Activated CD4-positive, CD25-positive, alpha-beta regulatory T cell treated with anti-CD3 and anti-CD28 coated beads, Interleukin-2, amount 50 U/mL, for 24 hours (primary cell): ENCODE results near the gene TP73.

Source experiments
- ATAC-seq, 2 donors: fragments of 150-1000 bp; cut with Tn5 transposase; one replicate each; pipeline ENCODE4 v1.10.0; 2021; ENCODE audit warnings: mild to moderate bottlenecking in 1 of 2, moderate library complexity in 1 of 2

The TP73 gene

GRCh38 chr1:3711381-3711779 lies 59.1 kb downstream of the TP73 start:
- ATAC-seq: no peak

GRCh38 chr1:3711780-3712451 lies 59.6 kb downstream of the TP73 start:
- ATAC-seq: no peak

- no peak for ATAC-seq
Measured at GRCh38 chr1:3712573-3713535, 60.5 kb downstream of the TP73 start.

GRCh38 chr1:3713840-3714239 lies 61.5 kb downstream of the TP73 start:
- no peak for ATAC-seq

DNA sequence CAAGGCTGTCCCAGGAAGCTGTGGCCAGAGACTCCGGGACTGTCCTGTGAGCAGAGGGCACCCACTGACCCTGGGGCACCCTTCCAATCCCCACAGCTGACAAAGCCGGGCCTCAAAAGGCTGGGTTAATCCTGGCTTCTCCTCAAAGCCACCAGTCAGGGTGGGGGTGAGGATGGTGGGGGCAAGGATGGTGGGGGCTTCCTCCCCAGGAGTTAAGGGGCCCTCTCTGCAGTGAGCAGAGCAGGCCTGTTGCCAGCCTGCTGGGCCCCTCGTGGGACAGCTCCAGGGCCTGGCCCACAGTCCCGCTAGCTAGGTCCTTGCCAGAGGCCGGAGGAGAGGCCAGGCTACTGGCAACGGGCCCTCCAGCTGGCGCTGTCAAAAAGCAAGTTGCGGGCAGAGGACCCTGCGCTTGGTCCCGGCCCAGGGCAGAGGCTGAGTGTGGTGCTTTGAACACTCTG lies 62.0 kb downstream of the TP73 start:
- no peak for ATAC-seq

DNA sequence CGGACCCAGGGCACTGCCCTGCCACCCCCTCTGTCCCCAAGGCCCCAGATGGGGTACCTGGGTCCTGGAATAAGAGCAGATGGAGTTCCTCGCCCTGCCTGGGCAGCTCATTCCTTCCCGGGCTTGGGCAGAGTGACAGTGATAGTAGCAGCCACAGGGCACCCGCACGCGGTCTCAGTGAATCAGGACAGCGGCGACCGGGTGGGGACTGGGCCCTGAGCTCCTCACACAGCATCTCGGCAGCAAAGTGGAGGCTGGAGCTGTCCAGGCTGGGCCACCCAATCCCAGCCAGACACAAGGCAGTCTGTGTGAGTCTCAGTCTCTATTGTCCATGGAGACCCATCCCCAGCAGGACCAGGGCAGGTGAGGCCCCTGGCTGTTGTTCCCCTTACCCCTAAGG lies 62.5 kb downstream of the TP73 start:
- ATAC-seq: no peak

DNA sequence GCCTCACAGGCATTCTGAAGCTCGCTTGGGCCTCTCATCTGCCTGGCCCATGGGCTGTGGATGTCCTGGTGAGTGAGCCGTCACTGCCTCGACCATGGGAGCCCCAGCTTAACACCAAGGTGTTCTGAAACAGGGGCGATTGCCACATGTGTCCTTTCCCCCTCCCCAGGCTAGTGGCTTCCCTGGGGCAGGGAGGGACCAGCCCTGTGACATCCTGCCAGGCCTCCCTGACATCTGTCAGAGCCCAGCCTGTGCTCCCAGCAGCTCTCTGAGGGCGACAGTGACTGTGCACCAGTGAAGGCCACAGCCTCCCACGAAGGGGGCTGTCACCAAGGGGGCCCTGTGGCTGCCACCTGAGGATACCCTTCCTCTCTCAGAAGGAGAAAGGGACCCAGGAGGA lies 64.0 kb downstream of the TP73 start:
- ATAC-seq: no peak

DNA sequence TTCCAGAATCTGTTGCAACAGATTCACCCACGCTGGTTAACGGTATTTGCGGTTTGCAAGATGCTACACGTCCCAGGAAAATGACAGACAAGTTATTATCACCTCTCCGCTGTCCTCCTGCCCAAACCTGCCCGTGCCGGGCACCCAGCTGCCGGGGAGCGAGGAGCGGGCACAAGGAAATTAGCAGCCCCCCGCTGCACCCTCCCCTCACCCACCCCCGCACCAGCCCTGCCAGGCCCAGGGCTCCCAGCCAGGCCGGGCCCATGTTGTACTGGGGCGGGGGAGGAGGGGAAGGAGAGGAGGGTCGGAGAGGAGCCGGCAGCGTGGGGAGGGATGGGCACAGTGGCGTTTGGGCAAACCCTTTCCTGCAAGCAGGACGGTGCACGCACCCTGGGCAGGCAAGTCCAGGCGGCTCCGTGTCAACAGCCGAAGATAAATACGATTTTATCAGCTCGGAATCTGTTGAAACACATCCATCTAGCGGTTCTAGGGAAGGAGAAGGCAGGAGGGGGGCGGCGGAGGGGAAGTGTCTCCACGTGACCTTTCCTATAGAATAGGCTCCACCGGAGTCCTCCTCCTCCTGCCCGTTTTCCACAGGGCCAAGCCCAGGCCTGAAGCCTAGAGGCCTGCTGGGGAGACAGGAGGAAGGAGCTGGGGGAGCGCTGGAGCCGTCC lies 64.9 kb downstream of the TP73 start:
- ATAC-seq: no peak

GRCh38 chr1:3717715-3718601 lies 65.6 kb downstream of the TP73 start:
- ATAC-seq: peak in 1 of 2 donors; percentile 35

DNA sequence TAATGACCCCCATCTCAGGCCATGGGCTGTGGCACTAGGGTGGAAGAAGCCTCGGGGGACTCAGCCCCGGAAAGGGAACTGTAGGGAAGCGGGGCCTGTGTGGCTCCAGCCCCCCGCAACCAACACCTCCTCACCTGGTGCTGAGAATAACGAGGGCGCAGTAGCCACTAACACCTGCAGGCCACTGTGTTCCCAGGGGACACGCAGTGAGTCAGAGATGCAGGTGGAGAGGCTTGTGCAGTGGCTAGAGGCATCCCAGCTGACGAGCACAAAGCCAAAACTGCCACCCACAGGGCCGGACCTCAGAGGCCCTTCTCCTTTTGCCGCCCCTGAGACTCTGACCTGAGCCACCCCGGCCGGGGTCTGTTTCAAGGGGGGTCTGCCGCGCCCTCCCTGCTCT lies 66.4 kb downstream of the TP73 start:
- no peak for ATAC-seq

DNA sequence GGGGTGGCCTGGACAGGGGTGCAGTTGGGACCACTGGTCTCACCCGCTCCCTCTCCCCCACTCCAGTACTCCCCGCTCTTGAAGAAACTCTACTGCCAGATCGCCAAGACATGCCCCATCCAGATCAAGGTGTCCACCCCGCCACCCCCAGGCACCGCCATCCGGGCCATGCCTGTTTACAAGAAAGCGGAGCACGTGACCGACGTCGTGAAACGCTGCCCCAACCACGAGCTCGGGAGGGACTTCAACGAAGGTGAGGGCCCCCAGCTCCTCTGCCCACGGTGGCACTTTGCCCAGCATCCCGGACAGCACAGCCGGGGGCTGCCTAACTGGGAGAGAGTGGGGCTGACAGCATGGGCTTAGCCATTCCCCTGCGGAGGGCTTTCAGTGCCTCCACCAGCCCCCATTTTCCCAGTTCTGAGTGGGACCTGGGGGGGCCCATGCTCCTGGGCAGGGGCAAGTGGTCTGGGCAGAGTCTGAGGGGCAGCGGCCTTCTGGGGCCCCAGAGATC lies 69.7 kb downstream of the TP73 start:
- ATAC-seq: no peak

DNA sequence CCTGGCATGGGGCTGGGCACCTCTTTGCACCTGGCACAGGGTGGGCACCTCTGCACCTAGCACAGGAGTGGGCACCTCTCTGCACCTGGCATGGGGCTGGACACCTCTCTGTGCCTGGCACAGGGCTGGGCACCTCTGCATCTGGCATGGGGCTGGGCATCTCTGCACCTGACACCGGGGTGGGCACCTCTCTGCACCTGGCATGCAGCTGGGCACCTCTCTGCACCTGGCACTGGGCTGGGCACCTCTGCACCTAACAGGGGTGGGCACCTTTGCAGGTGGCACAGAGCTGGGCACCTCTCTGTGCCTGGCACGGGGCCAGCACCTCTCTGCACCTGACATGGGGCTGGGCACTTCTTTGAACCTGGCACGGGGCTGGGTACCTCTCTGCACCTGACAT lies 70.5 kb downstream of the TP73 start:
- ATAC-seq: no peak

GRCh38 chr1:3724416-3725030 lies 72.2 kb downstream of the TP73 start:
- peak; percentile 35 to 57 for ATAC-seq

DNA sequence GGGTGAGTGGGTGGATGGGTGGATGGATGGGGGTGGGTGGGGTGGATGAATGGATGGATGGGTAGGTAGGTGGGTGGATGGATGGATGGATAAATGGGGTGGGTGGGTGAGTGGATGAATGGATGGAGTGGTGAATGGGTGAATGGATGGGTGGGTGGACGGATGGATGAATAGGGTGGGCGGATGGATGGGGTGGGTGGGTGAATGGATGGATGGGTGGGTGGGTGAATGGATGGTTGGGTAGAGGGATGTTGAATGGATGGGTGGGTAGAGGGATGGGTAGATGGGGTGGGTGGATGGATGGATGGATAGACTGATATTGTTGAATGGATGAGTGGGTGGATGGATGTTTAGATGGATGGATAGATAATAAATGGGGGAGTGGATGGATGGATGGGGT lies 73.0 kb downstream of the TP73 start:
- ATAC-seq: no peak

- ATAC-seq: no peak
Measured at GRCh38 chr1:3727042-3727824, 74.9 kb downstream of the TP73 start.

DNA sequence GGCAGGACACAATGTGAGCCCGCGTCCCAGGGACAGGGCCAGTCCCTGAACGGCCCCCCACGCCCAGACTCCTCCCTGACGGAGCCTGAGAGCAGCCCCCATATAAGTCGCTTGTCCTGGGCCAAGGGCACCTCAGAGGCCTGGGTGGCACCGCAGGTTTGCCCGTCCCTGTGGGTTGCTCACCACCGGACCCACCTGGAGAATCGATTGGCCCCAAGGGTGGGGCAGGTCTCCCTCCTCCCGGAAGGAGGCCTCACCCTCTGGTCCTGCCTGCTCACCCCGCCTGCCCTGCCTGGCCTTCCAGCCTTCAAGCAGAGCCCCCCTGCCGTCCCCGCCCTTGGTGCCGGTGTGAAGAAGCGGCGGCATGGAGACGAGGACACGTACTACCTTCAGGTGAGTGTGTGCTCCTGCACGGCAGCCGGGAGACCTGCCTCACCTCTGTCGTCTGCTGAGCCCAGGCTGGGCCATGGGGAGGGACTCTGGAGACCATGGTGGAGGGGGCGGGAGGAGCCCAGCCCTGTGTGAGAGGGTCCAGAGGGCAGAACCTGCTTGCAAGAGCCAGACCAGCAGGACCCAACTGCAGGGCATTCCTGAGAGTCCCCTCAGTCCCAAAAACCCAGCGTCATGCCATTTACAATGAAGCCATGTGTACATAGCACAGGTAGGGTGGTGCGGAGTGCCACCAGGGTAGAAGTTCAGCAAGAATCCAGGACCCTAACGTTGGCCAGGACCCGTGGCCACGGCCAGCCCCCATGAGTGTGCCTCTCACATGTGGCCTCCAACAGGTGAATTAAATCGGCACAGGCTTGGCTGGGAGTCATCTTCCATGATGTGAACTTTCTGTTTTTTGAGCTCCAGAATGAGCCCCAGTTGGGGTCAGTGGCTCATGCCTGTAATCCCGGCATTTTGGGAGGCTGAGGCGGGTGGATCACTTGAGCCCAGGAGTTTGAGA lies 75.8 kb downstream of the TP73 start:
- ATAC-seq: no peak

GRCh38 chr1:3729594-3730542 lies 77.6 kb downstream of the TP73 start:
- ATAC-seq: no peak

DNA sequence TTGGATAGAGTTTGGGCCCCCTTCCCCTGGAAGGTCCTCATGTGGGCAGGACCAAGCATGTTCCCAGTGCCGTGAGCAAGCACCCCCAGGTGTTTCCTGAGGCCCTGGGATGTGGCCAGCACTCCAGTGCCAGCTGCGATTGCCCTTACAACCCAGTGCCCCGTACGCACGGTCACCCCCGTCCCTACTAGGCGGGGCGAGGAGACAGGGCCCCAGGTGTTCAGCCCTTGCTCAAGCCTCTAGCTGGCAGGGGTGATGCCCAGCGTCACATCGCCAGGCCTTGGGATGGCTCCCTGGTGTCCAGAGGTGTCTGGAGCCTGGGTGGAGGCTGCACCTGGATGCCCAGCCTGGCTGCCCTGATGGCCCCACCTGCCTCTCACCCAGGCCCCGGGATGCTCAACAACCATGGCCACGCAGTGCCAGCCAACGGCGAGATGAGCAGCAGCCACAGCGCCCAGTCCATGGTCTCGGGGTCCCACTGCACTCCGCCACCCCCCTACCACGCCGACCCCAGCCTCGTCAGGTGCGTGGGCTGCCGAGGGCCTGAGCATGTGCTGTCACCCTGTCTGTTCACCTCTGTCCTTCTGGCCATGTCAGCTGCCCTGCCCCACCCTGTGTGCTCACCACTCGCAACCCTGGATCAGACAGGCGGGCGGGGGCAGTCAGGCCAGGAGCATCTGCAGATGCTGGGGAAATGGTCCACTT lies 78.4 kb downstream of the TP73 start:
- ATAC-seq: no peak
